Common myeloid progenitor, CD34-positive (primary cell): ENCODE data around the gene OTUD5. TPM values are rescaled to one million over a fixed set of nuclear protein-coding genes. Genes with fewer than 3 reads are reported as not detected.
A peak's percentile ranks its signal among the peaks of the same experiment; 100 is the strongest.

Source experiments
- CTCF ChIA-PET: fragments of 350-600 bp; sonication (Branson Sonifier 250); formaldehyde crosslinking; loops from one replicate; lab custom pipeline; 2021; ENCODE audit warnings: antibody characterized with exemption; lab: Charles Lee
- POLR2A ChIA-PET: fragments of 350-600 bp; sonication (Branson Sonifier 250); formaldehyde crosslinking; loops from one replicate; lab custom pipeline; 2021; ENCODE audit warnings: antibody characterized with exemption; lab: Charles Lee
- DNase-seq, 3 donors: peaks; one replicate each; pipeline versions ENCODE4 v3.0.0 to v3.0.0-alpha.2; 2013
- H3K27ac ChIP-seq, 2 experiments: 1 replicate in 1 of 2; 2 replicates in 1 of 2; pipeline ENCODE4 v1.7.0; 2013; ENCODE audit warnings: inconsistent platforms in 2 of 2, low read length in 2 of 2, mild to moderate bottlenecking in 2 of 2, low read depth in 1 of 2, moderate library complexity in 1 of 2; ENCODE audit not compliant: severe bottlenecking in 2 of 2, insufficient read depth in 1 of 2, poor library complexity in 1 of 2
- H3K27me3 ChIP-seq, 5 experiments: replicated peaks in 2 of 5; 1 replicate in 3 of 5; 2 replicates in 2 of 5; pipeline versions ENCODE4 v1.6.1 to v1.7.0; 2013; ENCODE audit warnings: low read length in 4 of 5, mild to moderate bottlenecking in 2 of 5, moderate library complexity in 2 of 5, inconsistent platforms in 1 of 5; ENCODE audit not compliant: insufficient read depth in 5 of 5, control insufficient read depth in 4 of 5
- H3K36me3 ChIP-seq, 4 experiments: 1 replicate in 2 of 4; 2 replicates in 2 of 4; pipeline versions ENCODE4 v1.6.1 to v1.7.0; 2013; ENCODE audit warnings: low read length in 3 of 4, control low read depth in 1 of 4, mild to moderate bottlenecking in 1 of 4; ENCODE audit not compliant: control insufficient read depth in 4 of 4, insufficient read depth in 4 of 4
- H3K4me1 ChIP-seq, 4 experiments: 1 replicate in 3 of 4; 2 replicates in 1 of 4; pipeline versions ENCODE4 v1.6.1 to v1.7.1; 2013; ENCODE audit warnings: low read length in 3 of 4, mild to moderate bottlenecking in 3 of 4, control low read depth in 1 of 4, inconsistent platforms in 1 of 4, moderate library complexity in 1 of 4; ENCODE audit not compliant: control insufficient read depth in 4 of 4, insufficient read depth in 4 of 4; ENCODE audit errors: control extremely low read depth in 1 of 4
- H3K4me3 ChIP-seq, 7 experiments: 1 replicate in 4 of 7; 2 replicates in 3 of 7; pipeline versions ENCODE4 v1.5.1 to v1.7.0; 2013; ENCODE audit warnings: mild to moderate bottlenecking in 7 of 7, low read length in 6 of 7, moderate library complexity in 6 of 7, inconsistent platforms in 2 of 7, low read depth in 2 of 7, control low read depth in 1 of 7; ENCODE audit not compliant: insufficient read depth in 4 of 7, control insufficient read depth in 1 of 7; ENCODE audit errors: extremely low read depth in 1 of 7
- H3K9me3 ChIP-seq, 5 experiments: 1 replicate in 4 of 5; 2 replicates in 1 of 5; pipeline versions ENCODE4 v1.6.1 to v1.7.1; 2013; ENCODE audit warnings: low read length in 4 of 5, mild to moderate bottlenecking in 2 of 5, inconsistent platforms in 1 of 5, low read depth in 1 of 5, moderate library complexity in 1 of 5; ENCODE audit not compliant: control insufficient read depth in 4 of 5, insufficient read depth in 2 of 5; ENCODE audit errors: control extremely low read depth in 1 of 5
- WGBS: methylation state at CpG from one replicate; pipeline ENCODE4 v1.1.5; 2013; ENCODE audit not compliant: insufficient coverage; 5-methylcytosine and 5-hydroxymethylcytosine counted together
- polyA plus RNA-seq: library from polyadenylated mRNA; unstranded; fragments of 120-200 nt; gene quantifications from one replicate; pipeline ENCODE4 v1.2.1, GENCODE V29; 2013

The OTUD5 gene, protein sequence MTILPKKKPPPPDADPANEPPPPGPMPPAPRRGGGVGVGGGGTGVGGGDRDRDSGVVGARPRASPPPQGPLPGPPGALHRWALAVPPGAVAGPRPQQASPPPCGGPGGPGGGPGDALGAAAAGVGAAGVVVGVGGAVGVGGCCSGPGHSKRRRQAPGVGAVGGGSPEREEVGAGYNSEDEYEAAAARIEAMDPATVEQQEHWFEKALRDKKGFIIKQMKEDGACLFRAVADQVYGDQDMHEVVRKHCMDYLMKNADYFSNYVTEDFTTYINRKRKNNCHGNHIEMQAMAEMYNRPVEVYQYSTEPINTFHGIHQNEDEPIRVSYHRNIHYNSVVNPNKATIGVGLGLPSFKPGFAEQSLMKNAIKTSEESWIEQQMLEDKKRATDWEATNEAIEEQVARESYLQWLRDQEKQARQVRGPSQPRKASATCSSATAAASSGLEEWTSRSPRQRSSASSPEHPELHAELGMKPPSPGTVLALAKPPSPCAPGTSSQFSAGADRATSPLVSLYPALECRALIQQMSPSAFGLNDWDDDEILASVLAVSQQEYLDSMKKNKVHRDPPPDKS
- 49.6 TPM for polyA plus RNA-seq

GRCh38 chrX:48957477-48957826 is at the start of gene OTUD5:
TSS of gene OTUD5 (minus strand) at chrX:48957607. CDS start at chrX:48957570, 37 bp downstream.
- Histone ChIP-seq H3K36me3 (peaks cover 2 to 17% (median 5%) of the 10 kb centered on the region in 4 experiments), H3K27me3 (no peaks in the 10 kb centered on the region), H3K4me3 (peak within 1 kb of the TSS; percentile 57 to 87 (median 71)), H3K27ac (peak within 1 kb of the TSS; percentile 95 to 98), H3K9me3 (peaks cover 0 to 2% (median 0%) of the 10 kb centered on the region in 5 experiments), H3K4me1 (peaks cover 18 to 64% (median 25%) of the 10 kb centered on the region in 4 experiments)
- WGBS, result 49% methylated on average over 53 of the region's 53 CpGs
- ChIA-PET CTCF (interaction anchor here (1.1 to 3.5 kb wide), 3 partner anchors 9 to 16 kb away, joined by 3 to 24 read pairs (median 3); no protein-coding TSS in a partner anchor), POLR2A (interaction anchor here (0.7 to 1.3 kb wide), 4 partner anchors 43 to 209 kb away, joined by 3 read pairs; partner anchors contain the start of genes GRIPAP1, PQBP1 and TIMM17B)
- DNase-seq, result peak in 1 of 3 donors; percentile 46

DNA sequence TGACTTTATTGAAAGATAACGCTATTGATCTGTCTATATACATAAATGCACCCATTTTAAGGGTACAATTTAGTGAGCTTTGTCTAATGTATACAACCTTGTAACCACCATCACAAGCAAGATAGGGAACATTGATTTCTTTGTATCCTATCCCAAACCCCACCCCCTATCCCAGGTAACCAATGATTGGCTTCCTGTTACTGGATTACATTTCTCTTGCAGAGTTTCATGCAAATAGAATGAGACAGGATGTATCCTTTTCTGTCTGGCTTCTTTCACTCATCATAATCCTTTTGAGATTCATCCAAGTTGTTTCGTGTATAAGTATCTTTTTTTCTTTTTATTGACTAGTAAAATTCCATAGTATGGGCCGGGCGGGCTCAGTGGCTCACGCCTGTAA is 46.3 kb upstream of the OTUD5 start:
- no CpG with 5 or more reads among the region's 5 CpGs for WGBS
- ChIA-PET CTCF (no interaction called here), POLR2A (no interaction called here)
- peaks cover 0 to 7% (median 2%) of the 10 kb centered on the region in 4 experiments for H3K4me1 ChIP-seq
- DNase-seq, result no peak
- H3K4me3 ChIP-seq, result no peak overlapping the region
- H3K27ac ChIP-seq, result no peak overlapping the region
- H3K9me3 ChIP-seq, result peaks cover 0 to 7% (median 0%) of the 10 kb centered on the region in 5 experiments
- peaks cover 0 to 5% (median 3%) of the 10 kb centered on the region in 4 experiments for H3K36me3 ChIP-seq
- H3K27me3 ChIP-seq, result no peaks in the 10 kb centered on the region

- H3K27me3 ChIP-seq, result no peaks in the 10 kb centered on the region
- peak within 1 kb of the TSS; percentile 99 for H3K27ac ChIP-seq
- H3K4me1 ChIP-seq, result peaks cover 0 to 7% (median 2%) of the 10 kb centered on the region in 4 experiments
- H3K4me3 ChIP-seq, result peak within 1 kb of the TSS; percentile 70 to 91 (median 80)
- WGBS, result 36% methylated on average over 26 of the region's 38 CpGs
- peaks cover 0 to 7% (median 0%) of the 10 kb centered on the region in 5 experiments for H3K9me3 ChIP-seq
- DNase-seq, result peak; percentile 95 to 98 (median 96)
- ChIA-PET POLR2A (interaction anchor here (0.6 to 2.3 kb wide), 12 partner anchors 15 to 431 kb away, joined by 3 to 10 read pairs (median 4); partner anchors contain the start of genes KCND1 and TFE3), CTCF (no interaction called here)
- H3K36me3 ChIP-seq, result peaks cover 0 to 19% (median 8%) of the 10 kb centered on the region in 4 experiments
Measured at GRCh38 chrX:49002091-49002935, 44.9 kb upstream of the OTUD5 start, which contains the start of gene GRIPAP1. TSS of gene GRIPAP1 (minus strand) at chrX:49002264. CDS start at chrX:49002229, 35 bp downstream.

DNA sequence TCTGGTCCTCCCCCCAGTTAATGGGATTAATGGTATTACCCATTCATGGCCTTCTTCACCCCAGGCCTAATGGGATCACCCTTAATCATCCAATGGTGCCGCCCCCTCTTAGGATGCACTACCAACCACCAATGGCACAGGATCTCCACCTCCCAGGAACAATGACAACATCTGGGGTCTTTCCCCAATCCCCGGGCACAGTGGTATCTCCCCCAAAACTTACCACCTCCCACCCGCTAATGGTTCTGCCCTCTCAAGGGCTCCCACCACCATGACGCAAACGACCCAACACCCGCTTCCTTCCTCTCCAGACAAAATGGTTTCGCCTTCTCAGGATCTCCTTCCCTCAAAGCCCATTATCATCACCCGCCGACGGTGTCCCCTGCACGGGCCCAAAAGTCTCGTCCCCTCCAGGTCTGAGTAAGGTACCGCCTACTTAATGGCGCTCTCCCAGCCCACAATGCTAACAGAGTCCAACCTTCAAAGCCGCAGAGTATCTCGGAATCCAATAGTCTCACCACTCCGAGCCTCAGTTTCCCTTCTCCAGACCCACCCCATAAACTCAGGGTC is 44.2 kb upstream of the OTUD5 start:
- peaks cover 0 to 26% (median 11%) of the 10 kb centered on the region in 4 experiments for H3K36me3 ChIP-seq
- H3K4me3 ChIP-seq, result peak overlapping the region; percentile 70 to 91 (median 80)
- H3K9me3 ChIP-seq, result peaks cover 0 to 7% (median 0%) of the 10 kb centered on the region in 5 experiments
- peak overlapping the region; percentile 99 for H3K27ac ChIP-seq
- no peaks in the 10 kb centered on the region for H3K27me3 ChIP-seq
- WGBS, result 40% methylated on average over 15 of the region's 17 CpGs
- DNase-seq, result peak; percentile 89 to 96 (median 95)
- ChIA-PET POLR2A (interaction anchor here (1.0 to 2.3 kb wide), 5 partner anchors 29 to 165 kb away, joined by 3 to 10 read pairs (median 6); partner anchors contain the start of gene KCND1), CTCF (no interaction called here)
- peaks cover 0 to 7% (median 2%) of the 10 kb centered on the region in 4 experiments for H3K4me1 ChIP-seq

- WGBS, result 83% methylated on average over 2 of the region's 4 CpGs
- H3K4me1 ChIP-seq, result peaks cover 0 to 7% (median 2%) of the 10 kb centered on the region in 4 experiments
- H3K36me3 ChIP-seq, result peaks cover 0 to 32% (median 13%) of the 10 kb centered on the region in 4 experiments
- peaks cover 0 to 7% (median 0%) of the 10 kb centered on the region in 5 experiments for H3K9me3 ChIP-seq
- H3K27me3 ChIP-seq, result no peaks in the 10 kb centered on the region
- H3K27ac ChIP-seq, result no peak overlapping the region
- peak overlapping the region in 3 of 7 experiments; percentile 80 to 91 (median 83) for H3K4me3 ChIP-seq
- DNase-seq, result no peak
- CTCF ChIA-PET, result interaction anchor here (0.6 kb wide), 2 partner anchors 31 to 180 kb away, joined by 3 read pairs; no protein-coding TSS in a partner anchor
- POLR2A ChIA-PET, result interaction anchor here (0.9 kb wide), 1 partner anchor 43 kb away, joined by 3 read pairs; the partner anchor contains the start of gene OTUD5
Measured at GRCh38 chrX:49000636-49001035, 43.2 kb upstream of the OTUD5 start.

GRCh38 chrX:48999030-48999429 is 41.6 kb upstream of the OTUD5 start:
- WGBS, result 96% methylated on average over 5 of the region's 5 CpGs
- H3K4me3 ChIP-seq, result no peak overlapping the region
- H3K4me1 ChIP-seq, result peaks cover 0 to 7% (median 2%) of the 10 kb centered on the region in 4 experiments
- POLR2A ChIA-PET, result no interaction called here
- peaks cover 0 to 7% (median 0%) of the 10 kb centered on the region in 5 experiments for H3K9me3 ChIP-seq
- H3K27ac ChIP-seq, result no peak overlapping the region
- DNase-seq, result no peak
- H3K36me3 ChIP-seq, result peaks cover 0 to 38% (median 17%) of the 10 kb centered on the region in 4 experiments
- CTCF ChIA-PET, result no interaction called here
- no peaks in the 10 kb centered on the region for H3K27me3 ChIP-seq
